MM.1S (cell line): ENCODE measurements around the gene IQGAP1.

Source experiments
- DNase-seq: peaks from one replicate; pipeline ENCODE4 v3.0.0-alpha.2; 2015
- H2AFZ ChIP-seq: fragments of 300-600 bp; sonication (generic); 2 replicates; pipeline ENCODE4 v1.6.0; 2016; ENCODE audit warnings: antibody characterized with exemption, low read length
- H3F3A ChIP-seq: fragments of 300-600 bp; sonication (generic); 2 replicates; pipeline ENCODE4 v1.6.1; 2016; ENCODE audit warnings: mild to moderate bottlenecking, antibody characterized with exemption, low read length, moderate library complexity, mixed read lengths; ENCODE audit not compliant: insufficient read depth
- H3K27ac ChIP-seq: fragments of 300-600 bp; sonication (generic); 2 replicates; pipeline ENCODE4 v1.5.1; 2016; ENCODE audit warnings: mild to moderate bottlenecking, low read length
- H3K27me3 ChIP-seq: fragments of 300-600 bp; sonication (generic); replicated peaks from 2 replicates; pipeline ENCODE4 v1.6.0; 2016; ENCODE audit warnings: low read length; ENCODE audit not compliant: insufficient read depth
- H3K36me3 ChIP-seq: fragments of 300-600 bp; sonication (generic); replicated peaks from 2 replicates; pipeline ENCODE4 v1.6.1; 2016; ENCODE audit warnings: mild to moderate bottlenecking, low read length, mixed read lengths; ENCODE audit not compliant: insufficient read depth
- H3K4me1 ChIP-seq: fragments of 300-600 bp; sonication (generic); 2 replicates; pipeline ENCODE4 v1.6.1; 2016; ENCODE audit warnings: low read length, mixed read lengths
- H3K4me2 ChIP-seq: fragments of 300-600 bp; sonication (generic); 2 replicates; pipeline ENCODE4 v1.6.0; 2016; ENCODE audit warnings: low read depth, low read length
- H3K4me3 ChIP-seq: fragments of 300-600 bp; sonication (generic); 2 replicates; pipeline ENCODE4 v1.5.1; 2016; ENCODE audit warnings: low read length, mixed read lengths
- H3K79me2 ChIP-seq: fragments of 300-600 bp; sonication (generic); 2 replicates; pipeline ENCODE4 v1.6.1; 2016; ENCODE audit warnings: mixed run types, low read length, mixed read lengths
- H3K9ac ChIP-seq: fragments of 300-600 bp; sonication (generic); 2 replicates; pipeline ENCODE4 v1.6.1; 2016; ENCODE audit warnings: low read length, mixed read lengths
- H3K9me2 ChIP-seq: fragments of 300-600 bp; sonication (generic); replicated peaks from 2 replicates; pipeline ENCODE4 v1.6.1; 2016; ENCODE audit warnings: mild to moderate bottlenecking, low read length, mixed read lengths; ENCODE audit not compliant: insufficient read depth
- H3K9me3 ChIP-seq: fragments of 300-600 bp; sonication (generic); replicated peaks from 2 replicates; pipeline ENCODE4 v1.6.1; 2016; ENCODE audit warnings: mild to moderate bottlenecking, low read length, mixed read lengths; ENCODE audit not compliant: insufficient read depth
- H4K20me1 ChIP-seq: fragments of 300-600 bp; sonication (generic); 2 replicates; pipeline ENCODE4 v1.6.1; 2016; ENCODE audit warnings: mild to moderate bottlenecking, low read length, moderate library complexity, mixed read lengths; ENCODE audit not compliant: insufficient read depth
- EZH2 ChIP-seq: fragments of 300-600 bp; sonication (generic); optimal IDR thresholded peaks from 2 replicates; pipeline ENCODE3; 2017; ENCODE audit warnings: low read depth, mild to moderate bottlenecking, antibody characterized with exemption, low read length, mixed read lengths
- EZH2phosphoT487 ChIP-seq: fragments of 300-600 bp; sonication (generic); IDR thresholded peaks from 2 replicates; pipeline ENCODE4 v1.6.1; 2018; ENCODE audit warnings: antibody characterized with exemption, low read length
- TF ChIP-seq, protein P1 (sequence below): fragments of 300-600 bp; sonication (generic); IDR thresholded peaks from 2 replicates; pipeline ENCODE4 v1.5.1; 2016; ENCODE audit warnings: antibody characterized with exemption, low read length, mixed read lengths

IQGAP1 gene

DNA sequence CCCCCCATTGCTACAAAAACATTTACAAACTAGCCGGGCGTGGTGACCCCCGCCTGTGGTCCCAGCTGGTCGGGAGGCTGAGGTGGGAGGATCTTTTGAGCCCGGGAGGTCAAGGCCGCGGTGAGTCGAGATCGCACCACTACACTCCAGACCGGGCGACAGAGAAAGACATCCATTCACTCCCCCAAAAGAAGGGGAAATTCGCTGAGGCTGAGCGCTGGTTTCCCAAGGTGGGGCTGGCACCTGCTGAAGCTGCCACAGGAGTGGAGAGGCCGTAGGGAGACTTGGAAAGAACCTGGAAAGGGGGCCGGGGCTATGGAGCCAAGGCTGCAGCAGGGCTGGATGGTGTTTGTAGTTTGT is 140.9 kb downstream of the IQGAP1 start:
- H3K9me3 ChIP-seq: no peaks in the 10 kb centered on the region
- H3K9ac ChIP-seq: no peak overlapping the region
- DNase-seq: no peak
- TF ChIP-seq, protein P1, sequence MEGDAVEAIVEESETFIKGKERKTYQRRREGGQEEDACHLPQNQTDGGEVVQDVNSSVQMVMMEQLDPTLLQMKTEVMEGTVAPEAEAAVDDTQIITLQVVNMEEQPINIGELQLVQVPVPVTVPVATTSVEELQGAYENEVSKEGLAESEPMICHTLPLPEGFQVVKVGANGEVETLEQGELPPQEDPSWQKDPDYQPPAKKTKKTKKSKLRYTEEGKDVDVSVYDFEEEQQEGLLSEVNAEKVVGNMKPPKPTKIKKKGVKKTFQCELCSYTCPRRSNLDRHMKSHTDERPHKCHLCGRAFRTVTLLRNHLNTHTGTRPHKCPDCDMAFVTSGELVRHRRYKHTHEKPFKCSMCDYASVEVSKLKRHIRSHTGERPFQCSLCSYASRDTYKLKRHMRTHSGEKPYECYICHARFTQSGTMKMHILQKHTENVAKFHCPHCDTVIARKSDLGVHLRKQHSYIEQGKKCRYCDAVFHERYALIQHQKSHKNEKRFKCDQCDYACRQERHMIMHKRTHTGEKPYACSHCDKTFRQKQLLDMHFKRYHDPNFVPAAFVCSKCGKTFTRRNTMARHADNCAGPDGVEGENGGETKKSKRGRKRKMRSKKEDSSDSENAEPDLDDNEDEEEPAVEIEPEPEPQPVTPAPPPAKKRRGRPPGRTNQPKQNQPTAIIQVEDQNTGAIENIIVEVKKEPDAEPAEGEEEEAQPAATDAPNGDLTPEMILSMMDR: no peak
- TF ChIP-seq EZH2phosphoT487: no peak
- TF ChIP-seq EZH2: no peak
- peaks cover 8% of the 10 kb centered on the region for H3F3A ChIP-seq
- H3K27me3 ChIP-seq: no peaks in the 10 kb centered on the region
- no peaks in the 10 kb centered on the region for H3K9me2 ChIP-seq
- peak overlapping the region; percentile 95 for H2AFZ ChIP-seq
- peaks cover 15% of the 10 kb centered on the region for H3K4me1 ChIP-seq
- H3K36me3 ChIP-seq: no peaks in the 10 kb centered on the region
- peak overlapping the region; percentile 70; the same call in 1 of the 2 replicates for H3K4me3 ChIP-seq
- H4K20me1 ChIP-seq: no peaks in the 10 kb centered on the region
- H3K79me2 ChIP-seq: peaks cover 27% of the 10 kb centered on the region
- H3K4me2 ChIP-seq: peak overlapping the region; percentile 92
- H3K27ac ChIP-seq: no peak overlapping the region

DNA sequence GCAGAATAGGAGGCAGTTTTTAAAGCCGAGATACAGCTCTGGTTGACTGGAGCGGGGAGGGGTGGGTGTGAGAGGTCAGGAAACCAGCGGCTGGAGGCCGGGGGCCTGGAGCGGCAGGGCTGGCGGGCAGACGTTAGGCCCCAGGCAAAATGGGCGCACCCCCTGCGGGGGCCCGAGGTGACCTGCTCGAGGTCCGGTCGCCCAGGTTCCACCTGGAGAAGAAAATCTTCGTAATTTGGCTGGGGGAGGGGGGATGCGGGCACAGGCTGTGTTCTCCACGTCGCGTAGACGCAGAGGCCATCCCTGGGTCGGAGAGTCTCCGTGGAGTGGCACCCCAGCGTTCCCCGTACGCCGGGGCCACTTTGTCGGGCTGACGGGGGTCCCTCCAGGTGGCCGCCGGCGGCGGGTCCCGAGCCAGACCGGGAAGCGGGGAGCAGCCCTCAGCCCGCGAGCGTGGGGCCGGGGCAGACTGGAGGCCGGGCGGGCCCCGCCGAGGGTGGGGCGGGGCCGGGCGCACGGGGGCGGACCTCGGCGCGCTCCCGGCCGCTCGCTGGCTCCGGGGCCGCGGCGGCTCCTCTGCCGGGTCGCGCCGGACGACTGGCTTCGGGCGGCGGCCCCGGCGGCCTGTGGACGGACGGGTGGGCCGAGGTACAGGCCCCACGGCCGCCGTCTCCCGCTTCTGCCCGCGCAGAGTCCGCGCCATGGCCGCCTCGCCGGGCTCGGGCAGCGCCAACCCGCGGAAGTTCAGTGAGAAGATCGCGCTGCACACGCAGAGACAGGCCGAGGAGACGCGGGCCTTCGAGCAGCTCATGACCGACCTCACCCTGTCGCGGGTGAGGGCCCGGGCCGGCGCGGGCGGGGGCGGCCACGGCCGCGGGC is 141.6 kb downstream of the IQGAP1 start, which contains the start of gene CRTC3:
CRTC3 (plus strand) TSS at position 553 of the 879 bp plus-strand sequence; CDS start at position 702, 149 bp downstream.
- no peak within 1 kb of the TSS for H3K27ac ChIP-seq
- peak within 1 kb of the TSS; percentile 92 for H3K4me2 ChIP-seq

DNA sequence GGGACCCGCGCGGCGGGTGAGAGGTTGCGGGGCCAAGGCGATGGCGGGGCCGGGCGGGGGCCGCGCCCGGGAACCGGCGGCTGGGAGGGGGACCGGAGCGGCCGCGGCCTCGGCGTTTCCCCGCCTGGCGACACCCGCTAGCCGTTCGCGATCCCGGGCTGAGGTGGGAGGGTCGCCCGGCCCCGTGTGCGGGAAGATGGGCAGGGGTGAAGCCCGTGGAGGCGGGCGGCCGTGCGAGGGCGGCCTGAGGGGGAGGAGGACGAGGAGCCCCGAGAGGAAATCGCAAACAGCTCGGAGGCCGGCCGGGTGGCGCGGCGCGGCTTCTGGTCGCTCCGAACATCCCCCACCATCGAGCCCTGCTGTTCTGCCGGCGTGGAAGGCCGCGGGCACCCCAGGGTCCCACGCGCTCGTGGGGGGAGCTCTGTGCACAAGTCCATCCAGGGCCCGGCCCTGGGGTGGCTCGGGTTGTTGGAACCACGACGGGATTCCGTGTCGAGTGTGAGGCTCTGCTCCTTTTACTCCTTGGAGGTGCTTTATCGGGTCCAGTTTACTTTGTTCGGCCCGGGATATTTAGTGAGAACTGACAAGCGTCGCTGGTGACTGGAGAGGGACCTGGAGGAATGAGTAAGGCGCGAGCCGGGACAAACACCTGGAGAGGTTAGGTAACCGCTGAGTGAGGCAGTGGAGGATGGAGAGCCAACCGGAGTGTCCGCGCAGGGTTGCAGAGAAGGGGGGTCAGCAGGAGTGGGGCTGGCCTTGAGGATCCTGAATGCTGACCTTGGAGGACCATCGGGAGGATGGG is 142.4 kb downstream of the IQGAP1 start:
- Histone ChIP-seq H3K4me2 (peak overlapping the region; percentile 81), H3K4me3 (peak overlapping the region; percentile 62), H3K27ac (no peak overlapping the region), H3K79me2 (peaks cover 39% of the 10 kb centered on the region), H2AFZ (peak overlapping the region; percentile 53), H3F3A (no peaks in the 10 kb centered on the region), H3K9me3 (no peaks in the 10 kb centered on the region), H3K27me3 (no peaks in the 10 kb centered on the region), H3K36me3 (no peaks in the 10 kb centered on the region), H3K9ac (peak overlapping the region; percentile 53), H4K20me1 (no peaks in the 10 kb centered on the region), H3K4me1 (0 out of 2 replicates have a peak, but pooled peaks cover 7% of the 10 kb centered on the region), H3K9me2 (no peaks in the 10 kb centered on the region)
- peak; percentile 32 for DNase-seq
- TF ChIP-seq, protein P1: no peak
- TF ChIP-seq EZH2 (no peak), EZH2phosphoT487 (no peak)

More for the DNA sequence above, 141.6 kb downstream of the IQGAP1 start, which contains the start of gene CRTC3:
- Histone ChIP-seq H3F3A (peaks cover 3% of the 10 kb centered on the region), H3K36me3 (no peaks in the 10 kb centered on the region), H3K4me3 (peak within 1 kb of the TSS; percentile 70), H3K79me2 (peaks cover 33% of the 10 kb centered on the region), H2AFZ (peak within 1 kb of the TSS; percentile 95), H3K9me3 (no peaks in the 10 kb centered on the region), H3K4me1 (peaks cover 12% of the 10 kb centered on the region), H3K9ac (peak within 1 kb of the TSS; percentile 63), H3K9me2 (no peaks in the 10 kb centered on the region), H3K27me3 (no peaks in the 10 kb centered on the region), H4K20me1 (no peaks in the 10 kb centered on the region)
- TF ChIP-seq, protein P1: no peak
- TF ChIP-seq EZH2: no peak
- TF ChIP-seq EZH2phosphoT487: no peak
- DNase-seq: peak; percentile 59
